Ovary (tissue), 3 donors: Measurements from ENCODE around the gene ADORA1.

ENCODE experiments used
- CTCF ChIP-seq, 3 donors: fragments of 450-650 bp in 2 of 3; fragments of 200-600 bp in 1 of 3; IDR thresholded peaks; one replicate each; pipeline versions ENCODE4 v1.5.1 to v1.8.0; 2016 to 2022; ENCODE audit warnings: antibody characterized with exemption in 3 of 3, mild to moderate bottlenecking in 1 of 3
- EP300 ChIP-seq: sonication (generic); formaldehyde crosslinking; IDR thresholded peaks from one replicate; pipeline ENCODE4 v1.6.1; 2017; ENCODE audit warnings: antibody characterized with exemption
- donor health status: DM: no; HTN: no; CAD: no.

- TF ChIP-seq CTCF (IDR thresholded peaks at IDR 0.05) = no peak
- no peak for TF ChIP-seq EP300
Observed at GRCh38 chr1:203177470-203178039, 50.0 kb downstream of the ADORA1 start.
